ENCODE measurements around the gene PPP1R12B. TPM values are rescaled to one million over a fixed set of nuclear protein-coding genes. Genes with fewer than 3 reads are reported as not detected.
"Not testable (repeated sequence)": the region's sequence is repeated elsewhere in the genome, so short reads cannot be mapped to it uniquely, and the experiment has no call there.

PPP1R12B gene
- total RNA-seq, 3 donors from 2014 or later, result 80.9 to 655 (median 89.0) TPM

DNA sequence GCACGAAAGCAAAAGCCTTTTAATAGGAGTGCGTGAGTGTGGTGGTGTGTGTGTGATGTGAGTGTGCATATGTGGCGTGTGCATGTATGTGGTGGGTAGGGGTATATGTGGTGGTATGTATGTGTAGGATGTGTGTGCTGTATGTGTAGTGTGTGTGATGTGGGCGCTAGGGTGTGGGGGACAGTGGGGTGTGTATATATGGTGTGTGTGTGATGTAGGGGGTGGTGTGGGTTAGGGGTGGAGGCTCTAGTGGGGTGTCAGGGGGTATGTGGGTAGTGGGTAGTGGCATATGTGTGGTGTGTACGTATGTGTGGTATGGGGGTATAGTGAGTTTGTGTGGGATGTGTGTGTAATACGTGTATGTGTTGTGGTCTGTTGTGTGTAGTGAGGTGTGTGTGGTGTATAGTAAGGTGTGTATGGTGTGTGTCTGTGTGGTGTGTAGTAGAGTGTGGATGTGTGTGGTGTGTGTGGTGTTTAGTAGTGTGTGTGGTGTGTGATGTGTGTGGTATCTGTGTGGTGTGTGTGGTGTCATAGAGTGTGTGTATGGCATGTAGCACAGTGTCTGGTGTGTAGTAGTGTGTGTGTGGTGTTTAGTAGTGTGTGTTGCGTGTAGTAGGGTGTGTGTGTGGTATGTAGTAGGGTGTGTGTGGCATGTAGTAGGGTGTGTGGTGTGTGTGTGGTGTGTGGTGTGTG is 275.7 kb downstream of the PPP1R12B start:
- TF ChIP-seq, protein P1, sequence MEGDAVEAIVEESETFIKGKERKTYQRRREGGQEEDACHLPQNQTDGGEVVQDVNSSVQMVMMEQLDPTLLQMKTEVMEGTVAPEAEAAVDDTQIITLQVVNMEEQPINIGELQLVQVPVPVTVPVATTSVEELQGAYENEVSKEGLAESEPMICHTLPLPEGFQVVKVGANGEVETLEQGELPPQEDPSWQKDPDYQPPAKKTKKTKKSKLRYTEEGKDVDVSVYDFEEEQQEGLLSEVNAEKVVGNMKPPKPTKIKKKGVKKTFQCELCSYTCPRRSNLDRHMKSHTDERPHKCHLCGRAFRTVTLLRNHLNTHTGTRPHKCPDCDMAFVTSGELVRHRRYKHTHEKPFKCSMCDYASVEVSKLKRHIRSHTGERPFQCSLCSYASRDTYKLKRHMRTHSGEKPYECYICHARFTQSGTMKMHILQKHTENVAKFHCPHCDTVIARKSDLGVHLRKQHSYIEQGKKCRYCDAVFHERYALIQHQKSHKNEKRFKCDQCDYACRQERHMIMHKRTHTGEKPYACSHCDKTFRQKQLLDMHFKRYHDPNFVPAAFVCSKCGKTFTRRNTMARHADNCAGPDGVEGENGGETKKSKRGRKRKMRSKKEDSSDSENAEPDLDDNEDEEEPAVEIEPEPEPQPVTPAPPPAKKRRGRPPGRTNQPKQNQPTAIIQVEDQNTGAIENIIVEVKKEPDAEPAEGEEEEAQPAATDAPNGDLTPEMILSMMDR (IDR thresholded peaks at IDR 0.05), result no peak
- intact Hi-C loops (cut with DNase I, micrococcal nuclease), result no loop called here
- peaks cover 5% of the 10 kb centered on the region for H3K4me1 ChIP-seq (ENCODE audit: low read depth)

GRCh38 chr1:202624781-202625108 is 276.2 kb downstream of the PPP1R12B start:
- intact Hi-C loops (cut with DNase I, micrococcal nuclease), result no loop called here

More for the DNA sequence above, 275.7 kb downstream of the PPP1R12B start:
- DNase-seq, result no peak
- no peak overlapping the region for H3K4me3 ChIP-seq
- ATAC-seq, result no peak
- H3K9me3 ChIP-seq, result no peaks in the 10 kb centered on the region
- no peaks in the 10 kb centered on the region for H3K36me3 ChIP-seq (ENCODE audit: low read depth)

GRCh38 chr1:202625416-202626360 is 277.2 kb downstream of the PPP1R12B start:
- ATAC-seq (peak; percentile 87), DNase-seq (peak; percentile 77 to 83 (median 77))
- TF ChIP-seq, protein P1 (IDR thresholded peaks at IDR 0.05), result peak; percentile 68
- H3K9me3 ChIP-seq, result no peaks in the 10 kb centered on the region
- peaks cover 5% of the 10 kb centered on the region for H3K4me1 ChIP-seq (ENCODE audit: low read depth)
- H3K36me3 ChIP-seq (ENCODE audit: low read depth), result no peaks in the 10 kb centered on the region
- intact Hi-C loops (cut with DNase I, micrococcal nuclease), result no loop called here
- no peak overlapping the region for H3K4me3 ChIP-seq

More at GRCh38 chr1:202624781-202625108, 276.2 kb downstream of the PPP1R12B start:
- H3K36me3 ChIP-seq (ENCODE audit: low read depth), result no peaks in the 10 kb centered on the region
- no peaks in the 10 kb centered on the region for H3K9me3 ChIP-seq
- DNase-seq (no peak), ATAC-seq (no peak)
- no peak overlapping the region for H3K4me3 ChIP-seq
- peaks cover 5% of the 10 kb centered on the region for H3K4me1 ChIP-seq (ENCODE audit: low read depth)
- TF ChIP-seq, protein P1 (IDR thresholded peaks at IDR 0.05), result no peak

- H3K9me3 ChIP-seq; DNase-seq; intact Hi-C loops (cut with DNase I, micrococcal nuclease); H3K4me1 ChIP-seq (ENCODE audit: low read depth); H3K4me3 ChIP-seq; ATAC-seq; H3K36me3 ChIP-seq (ENCODE audit: low read depth): not testable (repeated sequence)
Observed at GRCh38 chr1:202627036-202627435, 278.5 kb downstream of the PPP1R12B start.

- ATAC-seq (no peak), DNase-seq (no peak)
- TF ChIP-seq, protein P1 (IDR thresholded peaks at IDR 0.05), result no peak
- intact Hi-C loops (cut with DNase I, micrococcal nuclease), result no loop called here
- Histone ChIP-seq H3K36me3 (ENCODE audit: low read depth) (no peaks in the 10 kb centered on the region), H3K4me3 (no peak overlapping the region), H3K4me1 (ENCODE audit: low read depth) (peaks cover 5% of the 10 kb centered on the region), H3K9me3 (no peaks in the 10 kb centered on the region)
Observed at GRCh38 chr1:202627841-202628565, 279.5 kb downstream of the PPP1R12B start.

Measured in mucosa of descending colon (tissue), 3 donors.